ENCODE data around the gene MED26.

MED26 gene

DNA sequence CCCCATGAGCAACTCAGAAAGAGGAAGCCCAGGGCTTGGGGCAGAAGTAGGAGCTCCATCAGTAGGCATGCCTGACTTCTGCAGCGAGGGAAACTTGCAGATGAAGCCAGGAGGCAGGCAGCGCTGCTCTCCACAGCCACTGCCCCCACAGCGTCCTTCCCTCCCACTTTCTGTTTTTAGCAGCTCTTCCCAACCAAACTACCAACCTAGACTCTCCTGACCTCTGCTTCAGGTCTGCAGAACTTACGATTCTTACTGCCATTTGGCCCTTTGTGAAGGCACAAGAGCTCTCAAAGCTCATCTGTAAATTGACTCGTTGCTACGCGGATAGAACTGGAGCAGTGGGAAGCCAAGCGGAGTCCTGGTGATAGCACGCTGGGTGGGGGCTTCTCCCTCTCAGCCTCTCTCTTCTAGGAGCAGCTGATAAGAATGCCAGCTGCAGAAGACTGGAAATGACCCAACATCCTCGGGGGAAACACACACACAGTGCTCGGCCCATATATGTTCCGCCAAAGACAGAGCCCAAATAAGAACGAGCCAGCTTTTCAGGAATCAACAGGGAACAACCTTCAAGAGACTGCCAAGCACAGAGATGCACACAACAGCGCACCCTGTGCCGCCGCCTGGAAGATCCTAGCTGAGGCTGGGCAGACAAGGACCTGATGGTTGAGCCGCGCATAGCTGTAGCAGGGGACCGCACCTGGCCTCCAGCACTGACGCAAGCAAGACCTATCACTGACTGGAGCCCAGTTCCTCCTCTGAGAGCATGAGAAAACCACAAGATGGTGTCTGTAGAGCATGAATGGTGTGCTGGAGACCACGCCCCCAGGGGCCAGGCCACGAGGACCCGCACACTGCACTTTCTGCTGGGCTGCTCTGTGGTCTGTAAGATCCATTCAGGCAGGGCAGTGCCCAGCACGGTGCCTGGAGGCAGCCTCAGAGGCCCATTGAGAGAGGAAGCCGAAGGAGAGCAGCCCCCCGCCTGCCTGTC lies 39.9 kb downstream of the MED26 start:
- peak overlapping the region in 6 of 7 experiments; percentile 4 to 65 (median 46) for H3K4me3 ChIP-seq (ENCODE audit: control insufficient read depth in 1 of 7, extremely low read depth in 1 of 7, insufficient read depth in 4 of 7, low read depth in 2 of 7, low read length in 6 of 7)
- no peaks in the 10 kb centered on the region for H3K9me3 ChIP-seq (ENCODE audit: control extremely low read depth in 1 of 5, control insufficient read depth in 4 of 5, insufficient read depth in 2 of 5, low read depth in 1 of 5, low read length in 4 of 5)
- 11% methylated on average over 25 of the region's 26 CpGs for WGBS (ENCODE audit: insufficient coverage)
- H3K4me1 ChIP-seq (ENCODE audit: control extremely low read depth in 1 of 4, control insufficient read depth in 4 of 4, insufficient read depth in 4 of 4, low read length in 3 of 4), result peaks cover 10 to 95% (median 73%) of the 10 kb centered on the region in 4 experiments
- peak; percentile 82 to 91 (median 88) for DNase-seq
- H3K27ac ChIP-seq (ENCODE audit: insufficient read depth in 1 of 2, low read depth in 1 of 2, low read length in 2 of 2, poor library complexity in 1 of 2, severe bottlenecking in 2 of 2), result peak overlapping the region in 1 of 2 experiments; percentile 11
- peaks cover 0 to 12% (median 0%) of the 10 kb centered on the region in 4 experiments for H3K36me3 ChIP-seq (ENCODE audit: control insufficient read depth in 4 of 4, insufficient read depth in 4 of 4, low read length in 3 of 4)
- CTCF ChIA-PET, result interaction anchor here (1.0 to 2.2 kb wide), 9 partner anchors 9 to 45 kb away, joined by 3 to 17 read pairs (median 6); partner anchors contain the start of genes MED26 and SLC35E1
- H3K27me3 ChIP-seq (replicated peaks in 2 of 5; ENCODE audit: control insufficient read depth in 4 of 5, insufficient read depth in 5 of 5, low read length in 4 of 5), result no peaks in the 10 kb centered on the region
- POLR2A ChIA-PET, result interaction anchor here (0.6 to 1.8 kb wide), 5 partner anchors 17 to 1812 kb away, joined by 3 to 9 read pairs (median 4); partner anchors contain the start of gene MED26

DNA sequence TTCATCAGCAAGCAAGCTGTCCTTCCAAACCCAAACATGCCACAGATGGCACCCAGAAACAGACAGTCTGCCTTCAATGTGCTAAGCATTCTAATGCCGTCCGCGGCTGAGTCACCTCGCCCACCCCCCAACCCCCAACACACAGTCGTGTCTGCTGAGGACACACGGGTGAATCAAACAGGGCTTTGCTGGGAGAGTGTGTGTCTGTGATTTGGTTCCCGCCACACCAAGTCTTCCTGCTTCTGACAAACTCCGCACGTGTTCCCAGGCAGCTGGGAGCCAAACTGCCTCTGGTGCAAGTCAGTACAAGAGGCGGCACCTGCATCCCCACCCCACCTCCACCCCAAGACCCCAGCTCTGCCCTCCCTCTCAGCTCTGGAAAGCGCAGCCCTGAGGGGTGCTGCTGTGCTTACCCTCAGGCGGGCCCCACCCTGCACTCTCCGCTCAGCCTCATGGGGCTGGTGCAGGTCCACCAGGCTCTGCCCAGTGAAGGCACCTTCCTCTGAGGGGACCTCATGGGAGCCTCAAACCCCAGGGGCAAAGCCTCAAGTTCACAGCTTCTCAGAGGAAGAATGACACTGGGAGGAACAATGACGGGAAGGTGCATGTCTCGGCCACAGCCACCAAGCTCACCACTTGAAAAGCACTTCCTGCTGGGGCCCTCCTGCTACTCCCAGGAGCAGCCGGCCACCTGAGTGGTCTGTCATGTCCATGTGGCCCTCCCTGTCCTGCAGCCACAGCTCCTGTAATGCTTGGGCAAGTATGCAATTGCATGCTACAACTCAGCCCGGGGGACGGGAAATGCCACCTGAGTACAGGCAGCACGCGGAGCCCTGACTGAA lies 40.8 kb downstream of the MED26 start:
- Histone ChIP-seq H3K9me3 (ENCODE audit: control extremely low read depth in 1 of 5, control insufficient read depth in 4 of 5, insufficient read depth in 2 of 5, low read depth in 1 of 5, low read length in 4 of 5) (no peaks in the 10 kb centered on the region), H3K27me3 (replicated peaks in 2 of 5; ENCODE audit: control insufficient read depth in 4 of 5, insufficient read depth in 5 of 5, low read length in 4 of 5) (no peaks in the 10 kb centered on the region), H3K36me3 (ENCODE audit: control insufficient read depth in 4 of 4, insufficient read depth in 4 of 4, low read length in 3 of 4) (peaks cover 0 to 13% (median 0%) of the 10 kb centered on the region in 4 experiments), H3K27ac (ENCODE audit: insufficient read depth in 1 of 2, low read depth in 1 of 2, low read length in 2 of 2, poor library complexity in 1 of 2, severe bottlenecking in 2 of 2) (peak overlapping the region in 1 of 2 experiments; percentile 11), H3K4me3 (ENCODE audit: control insufficient read depth in 1 of 7, extremely low read depth in 1 of 7, insufficient read depth in 4 of 7, low read depth in 2 of 7, low read length in 6 of 7) (peak overlapping the region in 4 of 7 experiments; percentile 44 to 65 (median 56)), H3K4me1 (ENCODE audit: control extremely low read depth in 1 of 4, control insufficient read depth in 4 of 4, insufficient read depth in 4 of 4, low read length in 3 of 4) (peaks cover 10 to 94% (median 75%) of the 10 kb centered on the region in 4 experiments)
- POLR2A ChIA-PET, result interaction anchor here (0.7 to 1.8 kb wide), 5 partner anchors 13 to 44 kb away, joined by 4 to 9 read pairs (median 4); partner anchors contain the start of gene MED26
- 33% methylated on average over 12 of the region's 20 CpGs for WGBS (ENCODE audit: insufficient coverage)
- DNase-seq, result peak in 2 of 3 donors; percentile 88 to 92
- CTCF ChIA-PET, result interaction anchor here (1.0 to 2.2 kb wide), 9 partner anchors 8 to 44 kb away, joined by 3 to 17 read pairs (median 6); partner anchors contain the start of genes MED26 and SLC35E1

GRCh38 chr19:16586477-16586871 lies 41.5 kb downstream of the MED26 start:
- ChIA-PET CTCF (interaction anchor here (1.8 to 2.2 kb wide), 2 partner anchors 13 to 14 kb away, joined by 6 to 17 read pairs; partner anchors contain the start of gene SLC35E1), POLR2A (interaction anchor here (1.8 kb wide), 1 partner anchor 16 kb away, joined by 4 read pairs; no protein-coding TSS in a partner anchor)
- Histone ChIP-seq H3K4me3 (ENCODE audit: control insufficient read depth in 1 of 7, extremely low read depth in 1 of 7, insufficient read depth in 4 of 7, low read depth in 2 of 7, low read length in 6 of 7) (peak overlapping the region in 1 of 7 experiments; percentile 11), H3K4me1 (ENCODE audit: control extremely low read depth in 1 of 4, control insufficient read depth in 4 of 4, insufficient read depth in 4 of 4, low read length in 3 of 4) (peaks cover 10 to 87% (median 74%) of the 10 kb centered on the region in 4 experiments), H3K27ac (ENCODE audit: insufficient read depth in 1 of 2, low read depth in 1 of 2, low read length in 2 of 2, poor library complexity in 1 of 2, severe bottlenecking in 2 of 2) (peak overlapping the region in 1 of 2 experiments; percentile 18), H3K9me3 (ENCODE audit: control extremely low read depth in 1 of 5, control insufficient read depth in 4 of 5, insufficient read depth in 2 of 5, low read depth in 1 of 5, low read length in 4 of 5) (no peaks in the 10 kb centered on the region), H3K36me3 (ENCODE audit: control insufficient read depth in 4 of 4, insufficient read depth in 4 of 4, low read length in 3 of 4) (peaks cover 0 to 18% (median 0%) of the 10 kb centered on the region in 4 experiments), H3K27me3 (replicated peaks in 2 of 5; ENCODE audit: control insufficient read depth in 4 of 5, insufficient read depth in 5 of 5, low read length in 4 of 5) (no peaks in the 10 kb centered on the region)
- WGBS (ENCODE audit: insufficient coverage), result 93% methylated on average over 6 of the region's 9 CpGs
- no peak for DNase-seq

- H3K27ac ChIP-seq (ENCODE audit: insufficient read depth in 1 of 2, low read depth in 1 of 2, low read length in 2 of 2, poor library complexity in 1 of 2, severe bottlenecking in 2 of 2), result peak overlapping the region; percentile 18 to 69
- H3K4me3 ChIP-seq (ENCODE audit: control insufficient read depth in 1 of 7, extremely low read depth in 1 of 7, insufficient read depth in 4 of 7, low read depth in 2 of 7, low read length in 6 of 7), result peak overlapping the region in 1 of 7 experiments; percentile 58
- CTCF ChIA-PET, result interaction anchor here (1.4 to 3.7 kb wide), 3 partner anchors 12 to 28 kb away, joined by 3 to 12 read pairs (median 5); no protein-coding TSS in a partner anchor
- peaks cover 0 to 21% (median 0%) of the 10 kb centered on the region in 4 experiments for H3K36me3 ChIP-seq (ENCODE audit: control insufficient read depth in 4 of 4, insufficient read depth in 4 of 4, low read length in 3 of 4)
- H3K4me1 ChIP-seq (ENCODE audit: control extremely low read depth in 1 of 4, control insufficient read depth in 4 of 4, insufficient read depth in 4 of 4, low read length in 3 of 4), result peaks cover 10 to 82% (median 74%) of the 10 kb centered on the region in 4 experiments
- 90% methylated on average over 11 of the region's 11 CpGs for WGBS (ENCODE audit: insufficient coverage)
- POLR2A ChIA-PET, result interaction anchor here (1.3 kb wide), 1 partner anchor 10 kb away, joined by 3 read pairs; no protein-coding TSS in a partner anchor
- DNase-seq, result peak in 2 of 3 donors; percentile 58 to 61
- no peaks in the 10 kb centered on the region for H3K27me3 ChIP-seq (replicated peaks in 2 of 5; ENCODE audit: control insufficient read depth in 4 of 5, insufficient read depth in 5 of 5, low read length in 4 of 5)
- H3K9me3 ChIP-seq (ENCODE audit: control extremely low read depth in 1 of 5, control insufficient read depth in 4 of 5, insufficient read depth in 2 of 5, low read depth in 1 of 5, low read length in 4 of 5), result no peaks in the 10 kb centered on the region
These were observed 42.1 kb downstream of the MED26 start for GRCh38 chr19:16585808-16586476.

GRCh38 chr19:16585094-16585801 lies 42.8 kb downstream of the MED26 start:
- 67% methylated on average over 13 of the region's 13 CpGs for WGBS (ENCODE audit: insufficient coverage)
- H3K27ac ChIP-seq (ENCODE audit: insufficient read depth in 1 of 2, low read depth in 1 of 2, low read length in 2 of 2, poor library complexity in 1 of 2, severe bottlenecking in 2 of 2), result peak overlapping the region; percentile 22 to 69
- ChIA-PET POLR2A (interaction anchor here (1.1 to 2.8 kb wide), 5 partner anchors 9 to 43 kb away, joined by 3 to 16 read pairs (median 5); partner anchors contain the start of genes MED26 and SLC35E1), CTCF (interaction anchor here (0.7 to 3.7 kb wide), 7 partner anchors 8 to 39 kb away, joined by 3 to 12 read pairs (median 3); no protein-coding TSS in a partner anchor)
- peak overlapping the region in 4 of 7 experiments; percentile 34 to 72 (median 56) for H3K4me3 ChIP-seq (ENCODE audit: control insufficient read depth in 1 of 7, extremely low read depth in 1 of 7, insufficient read depth in 4 of 7, low read depth in 2 of 7, low read length in 6 of 7)
- H3K36me3 ChIP-seq (ENCODE audit: control insufficient read depth in 4 of 4, insufficient read depth in 4 of 4, low read length in 3 of 4), result peaks cover 0 to 24% (median 0%) of the 10 kb centered on the region in 4 experiments
- no peak for DNase-seq
- H3K27me3 ChIP-seq (replicated peaks in 2 of 5; ENCODE audit: control insufficient read depth in 4 of 5, insufficient read depth in 5 of 5, low read length in 4 of 5), result no peaks in the 10 kb centered on the region
- no peaks in the 10 kb centered on the region for H3K9me3 ChIP-seq (ENCODE audit: control extremely low read depth in 1 of 5, control insufficient read depth in 4 of 5, insufficient read depth in 2 of 5, low read depth in 1 of 5, low read length in 4 of 5)
- H3K4me1 ChIP-seq (ENCODE audit: control extremely low read depth in 1 of 4, control insufficient read depth in 4 of 4, insufficient read depth in 4 of 4, low read length in 3 of 4), result peaks cover 10 to 78% (median 73%) of the 10 kb centered on the region in 4 experiments
